Uterus (tissue), 4 donors: ENCODE results near the gene PRPF40A. TPM values are rescaled to one million over a fixed set of nuclear protein-coding genes. Genes with fewer than 3 reads are reported as not detected.

Experiments
- DNase-seq, 2 donors: peaks; one replicate each; pipeline ENCODE4 v3.0.0-alpha.2; 2019 to 2020
- H3K27ac ChIP-seq, 2 donors: fragments of 200-600 bp; sonication (generic); 1 replicate in 1 of 2; 2 replicates in 1 of 2; pipeline ENCODE4 v1.5.1; 2016 to 2018
- H3K27me3 ChIP-seq, 2 donors: fragments of 200-600 bp; sonication (generic); one replicate each; pipeline ENCODE4 v1.5.1; 2018 to 2019; ENCODE audit warnings: control low read depth in 1 of 2
- H3K36me3 ChIP-seq, 2 donors: fragments of 200-600 bp; sonication (generic); one replicate each; pipeline ENCODE4 v1.5.1; 2019; ENCODE audit warnings: control low read depth in 1 of 2
- H3K4me1 ChIP-seq, 2 donors: fragments of 200-600 bp; sonication (generic); one replicate each; pipeline ENCODE4 v1.5.1; 2018 to 2019; ENCODE audit warnings: control low read depth in 1 of 2
- H3K4me3 ChIP-seq, 2 donors: fragments of 200-600 bp; sonication (generic); 1 replicate in 1 of 2; 2 replicates in 1 of 2; pipeline ENCODE4 v1.5.1; 2018 to 2019; ENCODE audit warnings: mild to moderate bottlenecking in 1 of 2
- H3K9me3 ChIP-seq, 2 donors: fragments of 200-600 bp; sonication (generic); one replicate each; pipeline ENCODE4 v1.5.1; 2019; ENCODE audit warnings: control low read depth in 1 of 2
- CTCF ChIP-seq, 4 experiments: fragments of 200-600 bp in 2 of 4; fragments of 450-650 bp in 2 of 4; sonication (generic) in 2 of 4; IDR thresholded peaks; one replicate each; pipeline ENCODE4 v1.5.1; 2016 to 2019; ENCODE audit warnings: antibody characterized with exemption in 4 of 4, mild to moderate bottlenecking in 2 of 4, moderate library complexity in 1 of 4
- POLR2A ChIP-seq, 2 donors: fragments of 450-650 bp; IDR thresholded peaks; one replicate each; pipeline ENCODE4 v1.6.1; 2016; ENCODE audit warnings: antibody characterized with exemption in 2 of 2, mild to moderate bottlenecking in 1 of 2, moderate library complexity in 1 of 2
- intact Hi-C: fragments of 100-400 bp; cut with DNase I; formaldehyde crosslinking; loops from one replicate; pipeline ENCODE4 v1.15.1; 2023; ENCODE audit warnings: low total_unique reads
- total RNA-seq, 4 donors: library from RNA; depleted of rRNA in 3 of 4; stranded (reverse); fragments of >200 nt in 3 of 4; gene quantifications; one replicate each; pipeline versions ENCODE4 v1.1.0 to v1.2.4, GENCODE V29; 2014 to 2023
- donor health status: DM: yes; HTN: yes; CAD: no.

PRPF40A gene
- total RNA-seq, 4 donors from 2014 or later, result 69.1 to 151 (median 85.3) TPM

- DNase-seq, result peak in 1 of 2 donors; percentile 29
- Histone ChIP-seq H3K27me3 (no peaks in the 10 kb centered on the region), H3K36me3 (no peaks in the 10 kb centered on the region), H3K4me1 (peaks cover 7 to 9% of the 10 kb centered on the region in 2 donors), H3K9me3 (no peaks in the 10 kb centered on the region), H3K4me3 (peak overlapping the region; percentile 96 to 98), H3K27ac (peak overlapping the region; percentile 97 to 98)
- TF ChIP-seq CTCF (IDR thresholded peaks at IDR 0.05), result no peak
- TF ChIP-seq POLR2A (IDR thresholded peaks at IDR 0.05), result no peak
- intact Hi-C loops, result loop anchor here (10.0 kb wide), 1 partner anchor 542 kb away; the partner anchor contains the start of gene STAM2
Observed at GRCh38 chr2:152716805-152717227, 445 bp downstream of the PRPF40A start.

- no peak overlapping the region for H3K27ac ChIP-seq
- no peak for DNase-seq
- H3K9me3 ChIP-seq, result no peaks in the 10 kb centered on the region
- no peaks in the 10 kb centered on the region for H3K36me3 ChIP-seq
- H3K27me3 ChIP-seq, result no peaks in the 10 kb centered on the region
- peaks cover 4 to 9% of the 10 kb centered on the region in 2 donors for H3K4me1 ChIP-seq
- peak overlapping the region in 1 of 2 donors; percentile 98 for H3K4me3 ChIP-seq
- intact Hi-C loops, result loop anchor here (10.0 kb wide), 1 partner anchor 541 kb away; the partner anchor contains the start of gene STAM2
- no peak for TF ChIP-seq POLR2A (IDR thresholded peaks at IDR 0.05)
- no peak for TF ChIP-seq CTCF (IDR thresholded peaks at IDR 0.05)
Observed at GRCh38 chr2:152715854-152716428, 1.3 kb downstream of the PRPF40A start.

- TF ChIP-seq CTCF (IDR thresholded peaks at IDR 0.05) (no peak), POLR2A (IDR thresholded peaks at IDR 0.05) (no peak)
- Histone ChIP-seq H3K4me1 (peaks cover 0 to 9% of the 10 kb centered on the region in 2 donors), H3K27me3 (no peaks in the 10 kb centered on the region), H3K36me3 (no peaks in the 10 kb centered on the region), H3K4me3 (no peak overlapping the region), H3K9me3 (no peaks in the 10 kb centered on the region), H3K27ac (no peak overlapping the region)
- DNase-seq, result no peak
- intact Hi-C loops, result loop anchor here (10.0 kb wide), 1 partner anchor 540 kb away; the partner anchor contains the start of gene STAM2
Observed at GRCh38 chr2:152715112-152715511, 2.1 kb downstream of the PRPF40A start.

- H3K27ac ChIP-seq, result no peak overlapping the region
- no peak for DNase-seq
- intact Hi-C loops, result loop anchor here (10.0 kb wide), 1 partner anchor 536 kb away; the partner anchor contains the start of gene STAM2
- H3K4me1 ChIP-seq, result peaks cover 0 to 3% of the 10 kb centered on the region in 2 donors
- H3K9me3 ChIP-seq, result no peaks in the 10 kb centered on the region
- H3K4me3 ChIP-seq, result no peak overlapping the region
- H3K27me3 ChIP-seq, result no peaks in the 10 kb centered on the region
- no peak for TF ChIP-seq CTCF (IDR thresholded peaks at IDR 0.05)
- no peak for TF ChIP-seq POLR2A (IDR thresholded peaks at IDR 0.05)
- H3K36me3 ChIP-seq, result no peaks in the 10 kb centered on the region
Observed at GRCh38 chr2:152710713-152711112, 6.5 kb downstream of the PRPF40A start.

- no peak overlapping the region for H3K4me3 ChIP-seq
- intact Hi-C loops, result no loop called here
- H3K27ac ChIP-seq, result no peak overlapping the region
- no peak for DNase-seq
- H3K36me3 ChIP-seq, result no peaks in the 10 kb centered on the region
- no peaks in the 10 kb centered on the region for H3K27me3 ChIP-seq
- TF ChIP-seq POLR2A (IDR thresholded peaks at IDR 0.05) (no peak), CTCF (IDR thresholded peaks at IDR 0.05) (no peak)
- H3K4me1 ChIP-seq, result no peaks in the 10 kb centered on the region
- H3K9me3 ChIP-seq, result no peaks in the 10 kb centered on the region
Observed at GRCh38 chr2:152708742-152709141, 8.5 kb downstream of the PRPF40A start.
